ENCODE data around the gene ME3.

The ME3 gene

GRCh38 chr11:86515297-86516094 lies 156.9 kb downstream of the ME3 start:
- DNase-seq (ENCODE audit: low read depth in 2 of 2) = no peak

- DNase-seq (ENCODE audit: low read depth in 2 of 2) = no peak
Measured at GRCh38 chr11:86514453-86514852, 158.0 kb downstream of the ME3 start.

- DNase-seq (ENCODE audit: low read depth in 2 of 2) = no peak
Measured at GRCh38 chr11:86513746-86514373, 158.6 kb downstream of the ME3 start.

GRCh38 chr11:86513138-86513537 lies 159.3 kb downstream of the ME3 start:
- DNase-seq (ENCODE audit: low read depth in 2 of 2) = no peak

- no peak for DNase-seq (ENCODE audit: low read depth in 2 of 2)
Measured at GRCh38 chr11:86511086-86511551, 161.3 kb downstream of the ME3 start.

GRCh38 chr11:86510674-86511073 lies 161.7 kb downstream of the ME3 start:
- no peak for DNase-seq (ENCODE audit: low read depth in 2 of 2)

GRCh38 chr11:86510097-86510496 lies 162.3 kb downstream of the ME3 start:
- DNase-seq (ENCODE audit: low read depth in 2 of 2) = no peak

- DNase-seq (ENCODE audit: low read depth in 2 of 2) = no peak
Measured at GRCh38 chr11:86509588-86509974, 162.8 kb downstream of the ME3 start.

GRCh38 chr11:86508604-86509587 lies 163.5 kb downstream of the ME3 start:
- no peak for DNase-seq (ENCODE audit: low read depth in 2 of 2)

- DNase-seq (ENCODE audit: low read depth in 2 of 2) = no peak
Measured at GRCh38 chr11:86507249-86507845, 165.1 kb downstream of the ME3 start.

GRCh38 chr11:86506235-86506634 lies 166.2 kb downstream of the ME3 start:
- no peak for DNase-seq (ENCODE audit: low read depth in 2 of 2)

GRCh38 chr11:86503131-86503530 lies 169.3 kb downstream of the ME3 start:
- DNase-seq (ENCODE audit: low read depth in 2 of 2) = no peak

GRCh38 chr11:86502137-86502642 lies 170.2 kb downstream of the ME3 start:
- DNase-seq (ENCODE audit: low read depth in 2 of 2) = no peak

- DNase-seq (ENCODE audit: low read depth in 2 of 2) = no peak
Measured at GRCh38 chr11:86500500-86501140, 171.8 kb downstream of the ME3 start.

- no peak for DNase-seq (ENCODE audit: low read depth in 2 of 2)
Measured at GRCh38 chr11:86499723-86500129, 172.7 kb downstream of the ME3 start.

GRCh38 chr11:86497836-86498235 lies 174.6 kb downstream of the ME3 start:
- DNase-seq (ENCODE audit: low read depth in 2 of 2) = no peak

- DNase-seq (ENCODE audit: low read depth in 2 of 2) = no peak
Measured at GRCh38 chr11:86497310-86497709, 175.1 kb downstream of the ME3 start.

- DNase-seq (ENCODE audit: low read depth in 2 of 2) = no peak
Measured at GRCh38 chr11:86495351-86495750, 177.1 kb downstream of the ME3 start.

- no peak for DNase-seq (ENCODE audit: low read depth in 2 of 2)
Measured at GRCh38 chr11:86492370-86493010, 179.9 kb downstream of the ME3 start.

GRCh38 chr11:86491027-86491426 lies 181.4 kb downstream of the ME3 start:
- DNase-seq (ENCODE audit: low read depth in 2 of 2) = no peak
